Heart right ventricle (tissue), 16 donors: ENCODE data around the gene RPL28. TPM values are rescaled to one million over a fixed set of nuclear protein-coding genes. Genes with fewer than 3 reads are reported as not detected.

Experiments
- ATAC-seq, 8 donors: fragments of 200-7000 bp; cut with Tn5 transposase; one replicate each; pipeline ENCODE4 v1.9.1; 2020; ENCODE audit warnings: mild to moderate bottlenecking in 8 of 8, moderate library complexity in 8 of 8, moderate number of reproducible peaks in 1 of 8
- DNase-seq, 2 donors: peaks; one replicate each; pipeline ENCODE4 v3.0.0-alpha.2; 2020
- H3K27ac ChIP-seq, 10 donors: fragments of 200-600 bp; sonication (generic) in 2 of 10; one replicate each; pipeline versions ENCODE4 v1.5.0 to v1.8.0; 2020 to 2022; ENCODE audit warnings: mild to moderate bottlenecking in 3 of 10
- H3K27me3 ChIP-seq, 7 donors: fragments of 200-600 bp; one replicate each; pipeline ENCODE4 v1.8.0; 2021 to 2022; ENCODE audit warnings: mild to moderate bottlenecking in 2 of 7
- H3K36me3 ChIP-seq, 9 donors: fragments of 200-600 bp; sonication (generic) in 1 of 9; one replicate each; pipeline versions ENCODE4 v1.5.0 to v1.8.0; 2020 to 2022; ENCODE audit warnings: mild to moderate bottlenecking in 2 of 9
- H3K4me1 ChIP-seq, 9 donors: fragments of 200-600 bp; sonication (generic) in 1 of 9; one replicate each; pipeline versions ENCODE4 v1.5.0 to v1.8.0; 2020 to 2022; ENCODE audit warnings: mild to moderate bottlenecking in 4 of 9
- H3K4me3 ChIP-seq, 10 donors: fragments of 200-600 bp; sonication (generic) in 2 of 10; one replicate each; pipeline versions ENCODE4 v1.5.0 to v1.8.0; 2020 to 2022; ENCODE audit warnings: mild to moderate bottlenecking in 7 of 10, moderate library complexity in 2 of 10
- H3K9me3 ChIP-seq, 11 donors: fragments of 200-600 bp in 10 of 11; sonication (generic) in 2 of 11; one replicate each; pipeline versions ENCODE4 v1.5.0 to v1.8.0; 2013 to 2022; ENCODE audit warnings: mild to moderate bottlenecking in 2 of 11, control low read depth in 1 of 11, moderate library complexity in 1 of 11
- WGBS, 2 donors: extraction: QIAGEN DNeasy Blood & Tissue Kit; methylation state at CpG; one replicate each; pipeline ENCODE4 v1.1.7; 2013; ENCODE audit warnings: inconsistent platforms in 1 of 2; 5-methylcytosine and 5-hydroxymethylcytosine counted together
- intact Hi-C, 10 donors: fragments of 100-400 bp; cut with DNase I; formaldehyde crosslinking; loops; one replicate each; pipeline versions ENCODE4 v1.11.1 to v1.14.2; 2022
- polyA plus RNA-seq, 2 donors: library from polyadenylated mRNA; stranded (reverse); fragments of 200-250 nt; gene quantifications; one replicate each; pipeline ENCODE4 v1.2.3, GENCODE V29; 2013
- total RNA-seq, 10 donors: library from RNA; stranded (reverse); fragmentation: NEBNext Ultra II Directional in 3 of 10; extraction: Animal tissue kit (Norgen Biotek cat#: 25700) in 3 of 10; gene quantifications; one replicate each; pipeline versions ENCODE4 v1.2.1 to v1.2.4, GENCODE V29; 2021 to 2023
- TF ChIP-seq, protein P1 (sequence below), 9 donors: fragments of 200-600 bp; sonication (generic) in 2 of 9; IDR thresholded peaks; one replicate each; pipeline versions ENCODE4 v1.5.0 to v1.8.0; 2021 to 2022; ENCODE audit warnings: antibody characterized with exemption in 9 of 9, mild to moderate bottlenecking in 5 of 9, moderate library complexity in 1 of 9
- donor health status: Arrhythmogenic right ventricular cardiomyopathy.
- donor health status: ischemic (EF 13 %, LVEDD 7.1; RV severe dilation, severe dysfunction).
- donor health status: healthy with polysubstance abuse.
- donor health status: DM: no; HTN: yes; CAD: no.
- donor health status: DM: no; HTN: no; CAD: no.
- donor health status: ischemic (EF 25% LVEDD 6.9; RV normal size, moderate dysfunction).
- donor health status: ischemic (EF 25% LVEDD 5.7; RV mildly dilated, moderate dysfunction).
- donor health status: healthy.
- donor health status: DM: yes; HTN: yes; CAD: no.
- donor health status: Ischemic cardiomyopathy.
- donor health status: ischemic (EF 35%, LVEDD 5.7; RV mildly dilated, moderate dysfunction).
- donor health status: nonischemic (EF 11% LVEDD 7.7; RV severe dilation, severe dysfunction).
- donor health status: DM: yes; HTN: yes; CAD: no.
- donor health status: PGD.
- donor health status: ischemic (EF 29% LVEDD 5.4; RV normal size, mild dysfunction).
- donor health status: nonischemic (EF 23%, LVEDD 6.1; RV moderate dilation, normal function).

Gene RPL28
- total and polyA plus RNA-seq, 12 donors, result 473 to 1,617 (median 593) TPM

DNA sequence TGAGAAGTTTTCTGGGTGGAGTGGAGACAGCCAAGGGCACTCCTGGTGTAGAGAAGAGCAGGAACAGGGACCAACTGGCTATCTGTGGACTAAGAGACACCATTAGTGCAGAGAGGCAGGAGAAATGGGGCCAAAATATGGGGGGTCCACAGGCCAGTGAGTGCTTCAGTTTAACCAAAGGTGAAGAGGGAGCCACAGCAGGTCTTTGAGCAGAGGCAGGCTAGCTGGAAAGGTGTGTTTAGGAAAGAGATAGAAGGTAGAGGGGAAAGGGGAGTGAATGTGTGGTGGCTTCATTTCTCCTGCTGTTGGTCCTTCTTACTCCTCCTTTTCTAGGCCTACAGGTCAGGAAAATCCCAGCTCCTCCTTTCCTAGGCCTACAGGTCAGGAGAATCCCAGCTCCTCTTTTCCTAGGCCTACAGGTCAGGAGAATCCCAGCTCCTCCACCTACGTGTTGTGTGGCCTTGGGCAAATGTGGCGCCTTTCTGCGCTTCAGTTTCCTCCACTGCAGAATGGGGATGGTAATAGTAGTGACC is 3.1 kb upstream of the RPL28 start:
- intact Hi-C loops, result loop anchor here in 9 of 10 donors (2.0 to 10.0 kb wide), 4 partner anchors 42 to 80 kb away; no protein-coding TSS in a partner anchor
- no peak for ATAC-seq
- TF ChIP-seq, protein P1, sequence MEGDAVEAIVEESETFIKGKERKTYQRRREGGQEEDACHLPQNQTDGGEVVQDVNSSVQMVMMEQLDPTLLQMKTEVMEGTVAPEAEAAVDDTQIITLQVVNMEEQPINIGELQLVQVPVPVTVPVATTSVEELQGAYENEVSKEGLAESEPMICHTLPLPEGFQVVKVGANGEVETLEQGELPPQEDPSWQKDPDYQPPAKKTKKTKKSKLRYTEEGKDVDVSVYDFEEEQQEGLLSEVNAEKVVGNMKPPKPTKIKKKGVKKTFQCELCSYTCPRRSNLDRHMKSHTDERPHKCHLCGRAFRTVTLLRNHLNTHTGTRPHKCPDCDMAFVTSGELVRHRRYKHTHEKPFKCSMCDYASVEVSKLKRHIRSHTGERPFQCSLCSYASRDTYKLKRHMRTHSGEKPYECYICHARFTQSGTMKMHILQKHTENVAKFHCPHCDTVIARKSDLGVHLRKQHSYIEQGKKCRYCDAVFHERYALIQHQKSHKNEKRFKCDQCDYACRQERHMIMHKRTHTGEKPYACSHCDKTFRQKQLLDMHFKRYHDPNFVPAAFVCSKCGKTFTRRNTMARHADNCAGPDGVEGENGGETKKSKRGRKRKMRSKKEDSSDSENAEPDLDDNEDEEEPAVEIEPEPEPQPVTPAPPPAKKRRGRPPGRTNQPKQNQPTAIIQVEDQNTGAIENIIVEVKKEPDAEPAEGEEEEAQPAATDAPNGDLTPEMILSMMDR (IDR thresholded peaks at IDR 0.05), result no peak
- DNase-seq, result no peak
- 98 to 99% methylated on average over 3 of the region's 3 CpGs for WGBS, 2 donors
- Histone ChIP-seq H3K36me3 (peaks cover 0 to 11% (median 8%) of the 10 kb centered on the region in 9 donors), H3K27me3 (peaks cover 0 to 10% (median 4%) of the 10 kb centered on the region in 7 donors), H3K4me1 (peaks cover 18 to 35% (median 30%) of the 10 kb centered on the region in 9 donors), H3K27ac (no peak overlapping the region), H3K9me3 (no peaks in the 10 kb centered on the region), H3K4me3 (no peak overlapping the region)

DNA sequence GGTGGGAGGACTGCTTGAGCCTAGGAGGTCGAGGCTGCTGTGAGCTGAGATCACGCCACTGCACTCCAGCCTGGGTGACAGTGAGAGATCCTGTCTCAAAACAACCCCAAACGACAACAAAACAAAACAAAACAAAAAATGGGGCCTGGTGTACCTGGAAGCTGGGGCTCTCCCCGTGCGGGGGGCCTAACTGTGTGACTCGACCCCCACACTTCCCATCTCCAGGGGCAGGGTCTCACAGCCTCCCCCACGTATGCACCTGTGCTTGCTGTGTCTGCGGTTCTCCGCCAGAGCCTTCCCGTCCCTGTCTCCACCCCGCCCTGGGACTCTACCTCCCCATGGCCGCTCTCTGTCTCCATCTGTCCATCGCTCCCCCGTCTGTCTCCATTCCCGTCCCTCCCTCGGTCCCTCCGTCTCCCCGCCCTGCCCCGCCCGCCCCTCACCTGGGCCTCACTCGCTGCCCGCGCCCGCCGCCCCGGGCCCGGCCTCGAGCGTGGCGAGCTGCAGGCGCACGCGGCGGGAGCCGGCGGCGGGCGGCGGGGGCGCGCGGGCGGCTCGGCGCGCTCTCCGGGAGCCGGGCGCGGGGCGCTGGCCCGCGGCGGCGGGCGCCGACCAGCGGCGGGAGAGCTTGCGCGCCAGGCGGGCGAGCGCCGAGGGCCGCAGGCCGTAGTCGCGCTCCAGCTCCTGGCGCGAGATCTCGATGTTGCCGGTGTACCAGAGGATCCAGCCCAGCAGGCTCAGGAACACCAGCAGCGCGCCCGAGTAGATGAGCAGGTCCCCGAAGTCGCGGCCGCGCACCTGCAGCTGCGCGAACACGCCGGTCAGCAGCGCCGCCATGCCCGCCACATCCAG is 2.2 kb upstream of the RPL28 start:
- peaks cover 0 to under 1% (median 0%) of the 10 kb centered on the region in 7 donors for H3K27me3 ChIP-seq
- TF ChIP-seq, protein P1 (IDR thresholded peaks at IDR 0.05), result peak in 6 of 9 donors; percentile 7 to 58 (median 34)
- ATAC-seq (peak in 2 of 8 donors; percentile 4 to 6), DNase-seq (peak; percentile 39 to 59)
- H3K4me3 ChIP-seq, result peak overlapping the region in 9 of 10 donors; percentile 74 to 99 (median 81)
- WGBS, 2 donors, result 4 to 6% methylated on average over 70 to 88 of the region's 88 CpGs
- peaks cover 26 to 41% (median 39%) of the 10 kb centered on the region in 9 donors for H3K4me1 ChIP-seq
- H3K9me3 ChIP-seq, result no peaks in the 10 kb centered on the region
- peaks cover 0 to 21% (median 17%) of the 10 kb centered on the region in 9 donors for H3K36me3 ChIP-seq
- intact Hi-C loops, result loop anchor here in 9 of 10 donors (2.0 to 10.0 kb wide), 5 partner anchors 43 to 81 kb away; partner anchors contain the start of gene KMT5C (in 1 of the 9)
- H3K27ac ChIP-seq, result peak overlapping the region; percentile 77 to 97 (median 91)

DNA sequence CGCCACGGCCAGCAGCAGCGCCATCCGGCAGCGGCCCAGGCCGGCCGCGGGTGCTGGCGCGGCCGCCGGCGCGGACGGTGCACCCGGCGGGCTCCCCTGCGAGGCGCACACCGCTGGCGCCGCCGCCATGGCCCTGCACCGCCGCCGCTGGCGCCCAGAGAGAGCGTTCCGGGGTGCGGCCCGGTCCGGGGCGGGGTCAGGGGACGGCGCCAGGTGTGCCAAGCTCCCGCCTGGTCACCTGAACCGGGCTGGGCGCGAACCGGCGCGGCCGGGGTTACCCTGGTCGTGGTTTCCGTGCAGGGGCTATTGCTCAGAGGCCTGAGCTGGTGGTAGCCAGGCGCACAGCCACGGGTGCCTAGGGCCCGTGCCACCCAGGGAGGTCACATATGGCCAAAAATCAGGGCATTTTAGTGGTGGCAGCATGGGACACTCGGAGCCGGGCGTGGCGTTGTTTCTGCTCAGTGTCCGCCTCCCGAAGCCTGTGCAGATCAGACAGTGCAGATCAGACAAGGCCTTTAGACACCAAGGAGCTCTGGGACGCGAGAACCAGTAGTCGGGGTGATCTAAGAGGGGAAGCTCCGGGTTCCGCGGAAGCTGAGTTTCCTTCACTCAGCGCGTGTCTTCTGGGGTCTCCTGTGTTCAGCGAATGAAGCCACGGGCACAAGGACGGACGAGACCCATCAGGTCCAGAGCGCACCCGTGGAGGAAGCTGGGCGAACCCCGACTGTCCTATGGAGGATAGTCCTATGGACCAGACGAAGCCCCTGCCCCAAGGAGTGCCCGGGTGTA is 1.4 kb upstream of the RPL28 start, which contains the start of gene TMEM238:
TMEM238 (minus strand) TSS at position 162 of the 789 bp plus-strand sequence; CDS start at position 129, 33 bp downstream.
- WGBS, 2 donors, result 21 to 22% methylated on average over 67 to 72 of the region's 72 CpGs
- no peaks in the 10 kb centered on the region for H3K9me3 ChIP-seq
- peak within 1 kb of the TSS; percentile 18 to 99 (median 80) for H3K4me3 ChIP-seq
- DNase-seq (peak in 1 of 2 donors; percentile 44), ATAC-seq (peak in 1 of 8 donors; percentile 5)
- peak within 1 kb of the TSS; percentile 77 to 97 (median 91) for H3K27ac ChIP-seq
- peaks cover 0 to 29% (median 25%) of the 10 kb centered on the region in 9 donors for H3K36me3 ChIP-seq
- H3K4me1 ChIP-seq, result peaks cover 27 to 49% (median 44%) of the 10 kb centered on the region in 9 donors
- TF ChIP-seq, protein P1 (IDR thresholded peaks at IDR 0.05), result peak in 1 of 9 donors; percentile 5
- no peaks in the 10 kb centered on the region for H3K27me3 ChIP-seq
- intact Hi-C loops, result loop anchor here in 8 of 10 donors (2.0 to 10.0 kb wide), 3 partner anchors 46 to 82 kb away; partner anchors contain the start of gene KMT5C (in 1 of the 8)
